ENCODE results near the gene HBA1.
"Not testable (repeated sequence)": the region's sequence is repeated elsewhere in the genome, so short reads cannot be mapped to it uniquely, and the experiment has no call there.

HBA1 gene

DNA sequence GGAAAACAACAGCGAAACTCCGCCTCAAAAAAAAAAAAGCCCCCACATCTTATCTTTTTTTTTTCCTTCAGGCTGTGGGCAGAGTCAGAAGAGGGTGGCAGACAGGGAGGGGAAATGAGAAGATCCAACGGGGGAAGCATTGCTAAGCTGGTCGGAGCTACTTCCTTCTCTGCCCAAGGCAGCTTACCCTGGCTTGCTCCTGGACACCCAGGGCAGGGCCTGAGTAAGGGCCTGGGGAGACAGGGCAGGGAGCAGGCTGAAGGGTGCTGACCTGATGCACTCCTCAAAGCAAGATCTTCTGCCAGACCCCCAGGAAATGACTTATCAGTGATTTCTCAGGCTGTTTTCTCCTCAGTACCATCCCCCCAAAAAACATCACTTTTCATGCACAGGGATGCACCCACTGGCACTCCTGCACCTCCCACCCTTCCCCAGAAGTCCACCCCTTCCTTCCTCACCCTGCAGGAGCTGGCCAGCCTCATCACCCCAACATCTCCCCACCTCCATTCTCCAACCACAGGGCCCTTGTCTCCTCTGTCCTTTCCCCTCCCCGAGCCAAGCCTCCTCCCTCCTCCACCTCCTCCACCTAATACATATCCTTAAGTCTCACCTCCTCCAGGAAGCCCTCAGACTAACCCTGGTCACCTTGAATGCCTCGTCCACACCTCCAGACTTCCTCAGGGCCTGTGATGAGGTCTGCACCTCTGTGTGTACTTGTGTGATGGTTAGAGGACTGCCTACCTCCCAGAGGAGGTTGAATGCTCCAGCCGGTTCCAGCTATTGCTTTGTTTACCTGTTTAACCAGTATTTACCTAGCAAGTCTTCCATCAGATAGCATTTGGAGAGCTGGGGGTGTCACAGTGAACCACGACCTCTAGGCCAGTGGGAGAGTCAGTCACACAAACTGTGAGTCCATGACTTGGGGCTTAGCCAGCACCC is 1.2 kb upstream of the HBA1 start:
- DNase-seq (ENCODE audit: low read depth) = no peak

DNA sequence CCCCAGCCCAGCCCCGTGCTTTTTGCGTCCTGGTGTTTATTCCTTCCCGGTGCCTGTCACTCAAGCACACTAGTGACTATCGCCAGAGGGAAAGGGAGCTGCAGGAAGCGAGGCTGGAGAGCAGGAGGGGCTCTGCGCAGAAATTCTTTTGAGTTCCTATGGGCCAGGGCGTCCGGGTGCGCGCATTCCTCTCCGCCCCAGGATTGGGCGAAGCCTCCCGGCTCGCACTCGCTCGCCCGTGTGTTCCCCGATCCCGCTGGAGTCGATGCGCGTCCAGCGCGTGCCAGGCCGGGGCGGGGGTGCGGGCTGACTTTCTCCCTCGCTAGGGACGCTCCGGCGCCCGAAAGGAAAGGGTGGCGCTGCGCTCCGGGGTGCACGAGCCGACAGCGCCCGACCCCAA is 474 bp upstream of the HBA1 start:
- DNase-seq (ENCODE audit: low read depth) = not testable (repeated sequence)

DNA sequence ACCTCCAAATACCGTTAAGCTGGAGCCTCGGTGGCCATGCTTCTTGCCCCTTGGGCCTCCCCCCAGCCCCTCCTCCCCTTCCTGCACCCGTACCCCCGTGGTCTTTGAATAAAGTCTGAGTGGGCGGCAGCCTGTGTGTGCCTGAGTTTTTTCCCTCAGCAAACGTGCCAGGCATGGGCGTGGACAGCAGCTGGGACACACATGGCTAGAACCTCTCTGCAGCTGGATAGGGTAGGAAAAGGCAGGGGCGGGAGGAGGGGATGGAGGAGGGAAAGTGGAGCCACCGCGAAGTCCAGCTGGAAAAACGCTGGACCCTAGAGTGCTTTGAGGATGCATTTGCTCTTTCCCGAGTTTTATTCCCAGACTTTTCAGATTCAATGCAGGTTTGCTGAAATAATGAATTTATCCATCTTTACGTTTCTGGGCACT is 928 bp downstream of the HBA1 start:
- no peak for DNase-seq (ENCODE audit: low read depth)

DNA sequence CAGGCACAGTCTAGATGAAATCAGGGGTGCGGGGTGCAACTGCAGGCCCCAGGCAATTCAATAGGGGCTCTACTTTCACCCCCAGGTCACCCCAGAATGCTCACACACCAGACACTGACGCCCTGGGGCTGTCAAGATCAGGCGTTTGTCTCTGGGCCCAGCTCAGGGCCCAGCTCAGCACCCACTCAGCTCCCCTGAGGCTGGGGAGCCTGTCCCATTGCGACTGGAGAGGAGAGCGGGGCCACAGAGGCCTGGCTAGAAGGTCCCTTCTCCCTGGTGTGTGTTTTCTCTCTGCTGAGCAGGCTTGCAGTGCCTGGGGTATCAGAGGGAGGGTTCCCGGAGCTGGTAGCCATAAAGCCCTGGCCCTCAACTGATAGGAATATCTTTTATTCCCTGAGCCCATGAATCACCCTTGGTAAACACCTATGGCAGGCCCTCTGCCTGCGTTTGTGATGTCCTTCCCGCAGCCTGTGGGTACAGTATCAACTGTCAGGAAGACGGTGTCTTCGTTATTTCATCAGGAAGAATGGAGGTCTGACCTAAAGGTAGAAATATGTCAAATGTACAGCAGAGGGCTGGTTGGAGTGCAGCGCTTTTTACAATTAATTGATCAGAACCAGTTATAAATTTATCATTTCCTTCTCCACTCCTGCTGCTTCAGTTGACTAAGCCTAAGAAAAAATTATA is 1.6 kb downstream of the HBA1 start:
- no peak for DNase-seq (ENCODE audit: low read depth)

DNA sequence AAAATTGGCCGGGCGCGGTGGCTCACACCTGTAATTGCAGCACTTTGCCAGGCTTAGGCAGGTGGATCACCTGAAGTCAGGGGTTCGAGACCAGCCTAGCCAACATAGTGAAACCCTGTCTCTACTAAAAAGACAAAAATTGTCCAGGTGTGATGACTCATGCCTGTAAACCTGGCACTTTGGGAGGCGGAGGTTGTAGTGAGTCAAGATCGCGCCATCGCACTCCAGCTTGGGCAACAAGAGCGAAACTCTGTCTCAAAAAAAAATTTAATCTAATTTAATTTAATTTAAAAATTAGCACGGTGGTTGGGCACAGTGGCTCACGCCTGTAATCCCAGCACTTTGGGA is 2.2 kb downstream of the HBA1 start:
- DNase-seq (ENCODE audit: low read depth) = no peak

DNA sequence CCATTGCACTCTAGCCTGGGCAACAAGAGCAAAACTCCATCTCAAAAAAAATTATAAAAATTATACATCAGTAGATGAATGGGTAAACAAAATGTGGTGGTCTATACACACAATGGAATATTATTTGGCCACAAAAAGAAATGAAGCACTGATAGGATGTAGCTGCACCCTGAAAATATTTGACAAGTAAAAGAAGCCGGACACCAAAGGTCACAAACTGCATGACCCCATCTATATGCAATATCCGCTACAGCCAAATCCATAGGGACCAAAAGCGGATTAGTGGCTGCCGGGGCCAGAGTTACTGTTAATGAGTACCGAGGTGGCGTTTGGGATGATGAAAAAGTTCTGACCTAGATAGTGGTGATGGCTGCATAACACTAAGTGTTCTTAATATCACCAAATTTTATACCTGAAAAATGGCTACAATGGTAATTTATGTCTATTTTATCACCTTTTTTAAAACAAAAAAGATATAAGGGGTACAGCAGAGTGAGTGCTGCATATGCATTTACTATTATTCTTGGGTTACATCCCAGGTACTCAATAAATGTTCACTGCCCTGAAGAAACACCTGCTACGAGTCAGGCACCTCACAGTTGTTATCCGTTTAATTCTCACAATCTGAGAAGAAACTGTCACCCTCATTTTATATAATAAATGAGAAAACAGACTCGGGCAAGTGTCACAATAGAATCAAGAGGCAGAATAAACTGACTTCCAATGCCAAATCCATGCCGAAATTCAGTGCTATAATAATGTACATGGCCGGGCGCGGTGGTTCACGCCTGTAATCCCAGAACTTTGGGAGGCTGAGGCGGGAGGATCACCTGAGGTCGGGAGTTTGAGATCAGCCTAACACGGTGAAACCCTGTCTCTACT is 3.0 kb downstream of the HBA1 start:
- no peak for DNase-seq (ENCODE audit: low read depth)

DNA sequence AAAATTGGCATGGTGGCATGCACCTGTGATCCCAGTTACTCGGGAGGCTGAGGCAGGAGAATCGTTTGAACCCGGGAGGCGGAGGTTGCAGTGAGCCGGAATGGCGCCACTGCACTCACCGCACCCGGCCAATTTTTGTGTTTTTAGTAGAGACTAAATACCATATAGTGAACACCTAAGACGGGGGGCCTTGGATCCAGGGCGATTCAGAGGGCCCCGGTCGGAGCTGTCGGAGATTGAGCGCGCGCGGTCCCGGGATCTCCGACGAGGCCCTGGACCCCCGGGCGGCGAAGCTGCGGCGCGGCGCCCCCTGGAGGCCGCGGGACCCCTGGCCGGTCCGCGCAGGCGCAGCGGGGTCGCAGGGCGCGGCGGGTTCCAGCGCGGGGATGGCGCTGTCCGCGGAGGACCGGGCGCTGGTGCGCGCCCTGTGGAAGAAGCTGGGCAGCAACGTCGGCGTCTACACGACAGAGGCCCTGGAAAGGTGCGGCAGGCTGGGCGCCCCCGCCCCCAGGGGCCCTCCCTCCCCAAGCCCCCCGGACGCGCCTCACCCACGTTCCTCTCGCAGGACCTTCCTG is 3.7 kb downstream of the HBA1 start, which contains the start of gene HBQ1:
HBQ1 (plus strand) TSS at position 359 of the 575 bp plus-strand sequence; CDS start at position 387, 28 bp downstream.
- no peak for DNase-seq (ENCODE audit: low read depth)

DNA sequence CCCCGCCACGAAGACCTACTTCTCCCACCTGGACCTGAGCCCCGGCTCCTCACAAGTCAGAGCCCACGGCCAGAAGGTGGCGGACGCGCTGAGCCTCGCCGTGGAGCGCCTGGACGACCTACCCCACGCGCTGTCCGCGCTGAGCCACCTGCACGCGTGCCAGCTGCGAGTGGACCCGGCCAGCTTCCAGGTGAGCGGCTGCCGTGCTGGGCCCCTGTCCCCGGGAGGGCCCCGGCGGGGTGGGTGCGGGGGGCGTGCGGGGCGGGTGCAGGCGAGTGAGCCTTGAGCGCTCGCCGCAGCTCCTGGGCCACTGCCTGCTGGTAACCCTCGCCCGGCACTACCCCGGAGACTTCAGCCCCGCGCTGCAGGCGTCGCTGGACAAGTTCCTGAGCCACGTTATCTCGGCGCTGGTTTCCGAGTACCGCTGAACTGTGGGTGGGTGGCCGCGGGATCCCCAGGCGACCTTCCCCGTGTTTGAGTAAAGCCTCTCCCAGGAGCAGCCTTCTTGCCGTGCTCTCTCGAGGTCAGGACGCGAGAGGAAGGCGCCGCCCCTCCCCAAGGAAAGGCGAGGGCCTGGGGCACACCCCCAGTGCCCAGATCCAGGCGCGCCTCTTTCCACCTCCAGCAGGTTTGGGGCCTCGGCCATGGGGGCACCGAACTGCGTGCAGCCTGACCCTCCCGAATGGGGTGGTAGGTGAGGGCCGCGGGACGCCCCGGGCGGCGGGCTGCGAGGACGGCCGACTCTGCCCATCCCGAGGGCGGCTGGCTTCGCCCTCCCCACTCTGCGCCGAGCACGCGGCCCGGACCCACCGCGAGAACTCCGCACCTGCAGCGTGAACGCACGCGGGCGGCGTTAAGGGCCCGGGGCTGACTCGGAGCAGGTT is 4.4 kb downstream of the HBA1 start:
- DNase-seq (ENCODE audit: low read depth) = peak; percentile 71

DNA sequence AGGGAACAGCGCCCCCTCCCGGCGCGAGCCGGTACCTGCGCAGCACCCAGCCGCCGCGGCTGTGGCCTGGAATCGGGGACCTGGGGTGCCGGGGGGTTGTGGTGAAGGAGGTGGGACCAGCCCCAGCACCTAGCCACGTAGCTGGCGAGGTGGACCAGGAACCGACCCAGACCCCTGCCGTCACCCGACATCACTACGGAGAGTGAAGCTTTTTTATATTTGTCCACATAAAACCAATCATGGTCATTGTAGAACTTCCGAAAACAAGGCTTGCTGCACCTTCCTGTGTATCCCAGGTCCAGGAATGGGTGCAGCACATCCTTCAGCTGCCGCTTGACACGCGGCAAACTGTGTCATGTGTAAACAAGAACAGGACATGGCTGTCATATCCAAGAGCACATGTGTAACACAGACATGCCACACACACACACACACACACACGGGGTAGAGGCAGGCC is 5.1 kb downstream of the HBA1 start:
- no peak for DNase-seq (ENCODE audit: low read depth)

DNA sequence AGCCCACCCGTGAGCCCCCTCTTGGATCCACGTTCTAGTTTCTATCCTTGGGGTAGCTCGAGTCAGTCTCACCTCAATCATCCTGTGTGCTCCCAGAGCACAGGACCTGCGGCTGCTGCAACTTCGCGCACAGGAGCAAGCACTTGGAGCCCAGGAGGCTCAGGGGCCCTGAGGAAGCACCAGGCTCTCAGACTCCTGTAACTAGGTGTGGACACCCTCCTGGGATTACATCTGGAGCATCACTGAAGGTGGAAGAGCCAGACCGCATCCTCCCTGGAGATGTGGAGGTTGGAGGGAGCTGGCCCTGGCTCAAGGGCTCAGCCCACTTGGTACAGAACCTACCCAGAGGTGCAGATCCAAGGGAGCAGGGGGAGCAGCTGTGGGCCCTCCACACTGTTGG is 6.5 kb downstream of the HBA1 start:
- DNase-seq (ENCODE audit: low read depth) = no peak

DNA sequence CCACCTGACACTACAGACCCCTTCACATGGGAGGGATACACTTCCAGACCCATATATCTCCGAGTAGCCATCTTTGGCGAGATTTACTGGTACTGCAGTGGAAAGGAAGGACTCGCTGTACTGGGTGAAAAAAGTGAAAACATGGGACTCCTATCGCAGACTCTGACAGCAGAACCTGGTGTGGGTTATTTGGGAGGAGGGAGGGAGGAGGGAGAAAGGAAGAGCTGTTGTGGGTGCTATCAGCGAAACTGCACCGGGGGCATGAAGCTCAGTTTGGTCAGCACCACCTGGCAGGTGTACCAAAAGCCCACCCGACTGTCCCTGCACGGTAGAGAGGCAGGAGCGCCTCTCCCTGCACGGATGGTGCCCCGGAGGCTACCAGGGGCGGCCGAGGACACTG is 8.7 kb downstream of the HBA1 start:
- no peak for DNase-seq (ENCODE audit: low read depth)

DNA sequence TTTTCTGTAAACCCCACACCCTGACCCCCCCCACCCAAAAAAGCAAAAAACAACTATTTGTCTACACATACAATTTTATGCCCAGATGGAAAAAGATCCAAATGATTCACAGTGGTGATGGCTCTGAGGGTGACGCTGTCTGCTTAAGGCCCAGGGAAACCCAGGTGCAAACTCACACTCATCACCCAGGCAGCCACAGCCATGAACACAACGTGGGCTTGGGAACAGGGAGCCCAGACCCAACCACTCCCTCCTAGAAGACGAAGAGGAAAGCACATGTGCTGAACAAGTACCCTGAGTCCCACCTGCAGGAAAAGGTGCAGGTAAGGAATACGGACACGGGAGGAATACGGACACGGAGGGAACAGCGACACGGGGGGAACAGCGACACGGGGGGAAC is 9.2 kb downstream of the HBA1 start:
- DNase-seq (ENCODE audit: low read depth) = no peak

DNA sequence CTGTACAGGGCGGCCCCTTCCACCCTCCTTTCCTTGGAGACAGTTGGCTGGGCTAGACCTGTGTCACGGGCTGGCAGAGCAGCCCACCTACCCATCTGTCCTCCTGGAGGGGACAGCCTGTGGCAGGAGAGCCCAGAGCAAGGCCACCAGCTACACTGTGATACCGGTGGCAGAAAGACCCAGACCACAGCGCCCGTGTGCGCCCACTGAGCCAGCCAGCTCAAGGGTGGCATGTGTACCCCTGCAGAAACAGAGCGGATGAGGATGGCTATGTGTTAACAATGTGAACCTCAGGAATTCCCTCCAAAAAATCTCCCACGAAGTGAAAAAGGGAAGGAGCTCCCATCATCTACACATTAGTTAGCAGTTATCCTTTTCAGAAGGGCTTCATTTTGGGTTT is 10.8 kb downstream of the HBA1 start:
- DNase-seq (ENCODE audit: low read depth) = no peak

DNA sequence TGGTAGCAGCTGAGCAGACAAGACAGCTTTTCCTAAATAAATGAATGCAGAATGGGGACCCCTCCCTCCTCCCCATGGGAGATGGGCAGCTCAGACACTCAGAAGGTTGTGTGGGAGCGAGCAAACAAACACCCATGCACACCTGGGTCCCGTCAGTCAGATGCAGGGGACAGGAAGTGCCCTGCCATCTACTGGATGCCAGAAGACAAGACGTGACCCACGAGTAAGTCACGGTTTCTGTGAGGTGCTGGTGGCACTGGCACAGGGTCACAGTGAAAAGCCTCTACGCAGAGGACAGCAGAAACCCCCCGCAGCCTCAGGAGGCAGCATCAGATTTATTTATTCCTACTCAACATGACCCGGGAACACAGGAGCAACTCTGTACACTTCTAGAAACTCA is 12.2 kb downstream of the HBA1 start:
- no peak for DNase-seq (ENCODE audit: low read depth)

DNA sequence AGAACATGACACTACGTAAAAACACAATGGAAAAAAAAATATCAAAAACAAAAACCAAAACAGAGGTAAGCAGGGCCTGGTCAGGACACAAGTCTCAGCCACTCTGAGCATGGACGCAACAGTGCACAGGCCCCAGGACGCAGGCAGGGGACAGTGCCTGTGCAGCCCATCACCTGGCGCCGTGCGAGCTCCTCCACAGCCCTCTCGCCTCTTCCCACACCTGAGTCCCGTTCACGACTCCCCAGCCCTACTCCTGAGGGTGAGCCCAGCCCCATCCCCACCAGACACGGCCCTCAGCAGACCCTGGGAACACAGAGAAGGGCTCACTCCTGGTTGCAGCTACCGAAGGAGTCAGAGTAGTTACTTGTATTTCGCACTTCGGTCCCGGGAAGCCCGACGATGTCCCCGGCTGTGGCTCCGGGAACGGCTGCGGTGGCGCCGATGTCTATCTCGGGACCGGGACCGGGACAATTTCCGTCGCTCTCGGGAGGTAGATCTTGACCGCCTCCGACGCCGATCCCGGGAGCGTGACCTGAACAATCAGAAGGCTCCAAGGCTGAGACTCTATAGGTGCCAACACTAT is 13.2 kb downstream of the HBA1 start:
- DNase-seq (ENCODE audit: low read depth) = no peak

DNA sequence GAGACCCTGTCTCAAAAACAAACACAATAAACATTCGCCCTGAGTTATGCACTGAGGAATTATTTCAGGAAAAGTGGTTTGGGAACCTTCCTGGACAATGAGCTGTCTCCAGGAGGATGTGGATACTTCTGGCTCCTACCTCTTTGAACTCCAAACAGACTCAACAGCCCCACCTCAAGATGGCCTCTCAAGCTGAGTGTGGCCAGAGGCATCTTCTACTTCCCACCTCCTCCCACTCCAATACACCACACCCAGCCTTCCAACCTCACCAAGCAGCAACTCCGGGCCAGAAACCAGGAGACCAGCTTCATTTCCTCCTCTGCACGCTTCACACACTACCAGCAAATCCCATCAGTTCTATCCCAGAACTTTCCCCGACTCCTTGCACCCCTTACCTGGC is 15.4 kb downstream of the HBA1 start:
- no peak for DNase-seq (ENCODE audit: low read depth)

DNA sequence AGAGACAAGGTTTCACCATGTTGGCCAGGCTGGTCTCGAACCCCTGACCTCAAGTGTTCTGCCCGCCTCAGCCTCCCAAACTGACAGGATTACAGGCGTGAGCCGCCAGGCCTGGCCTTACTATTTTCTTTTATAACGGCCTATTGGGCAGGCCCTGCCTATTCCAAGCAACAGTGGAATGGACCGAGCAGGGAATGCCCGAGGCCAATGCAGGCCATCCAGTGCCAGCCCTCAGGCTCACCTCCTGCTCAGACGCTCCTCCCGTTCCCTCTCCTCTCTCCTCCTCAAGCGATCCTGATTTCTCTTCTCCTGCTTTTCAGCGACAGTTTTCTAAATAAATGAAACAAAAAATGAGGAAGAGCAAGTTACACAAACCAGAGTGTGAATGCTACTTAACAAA is 16.2 kb downstream of the HBA1 start:
- DNase-seq (ENCODE audit: low read depth) = no peak

DNA sequence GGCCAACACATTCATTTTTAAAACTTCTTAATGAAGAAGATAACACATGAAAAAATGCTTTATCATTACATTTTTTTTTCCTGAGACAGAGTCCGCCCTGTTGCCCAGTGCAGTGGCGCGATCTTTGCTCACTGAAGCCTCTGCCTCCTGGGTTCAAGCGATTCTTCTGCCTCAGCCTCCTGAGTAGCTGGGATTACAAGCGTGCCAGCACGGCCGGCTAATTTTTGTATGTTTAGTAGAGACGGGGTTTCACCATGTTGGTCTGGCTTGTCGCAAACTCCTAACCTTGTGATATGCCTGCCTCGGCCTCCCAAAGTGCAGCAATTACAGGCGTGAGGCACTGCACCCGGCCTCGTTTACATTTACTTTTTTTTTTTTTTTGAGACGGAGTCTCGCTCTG is 17.0 kb downstream of the HBA1 start:
- no peak for DNase-seq (ENCODE audit: low read depth)

DNA sequence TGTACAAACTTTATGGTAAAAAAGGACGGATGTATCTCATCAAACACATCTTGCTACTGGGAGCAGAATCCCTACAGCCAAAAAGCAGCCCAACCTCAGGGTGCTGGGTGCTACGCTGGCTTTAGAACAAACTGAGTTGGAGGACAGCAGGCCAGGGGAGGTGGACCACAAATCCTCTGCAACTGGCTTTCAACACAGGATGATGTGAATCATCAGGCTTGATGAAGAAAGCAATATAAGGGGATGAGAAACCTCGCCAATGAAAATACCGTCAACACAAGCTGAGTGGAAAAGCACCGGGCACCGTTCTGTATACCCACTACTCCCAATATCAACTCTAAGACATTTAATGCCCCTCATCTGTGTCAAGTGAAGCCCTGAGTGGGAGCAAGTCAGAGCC is 18.0 kb downstream of the HBA1 start:
- no peak for DNase-seq (ENCODE audit: low read depth)

DNA sequence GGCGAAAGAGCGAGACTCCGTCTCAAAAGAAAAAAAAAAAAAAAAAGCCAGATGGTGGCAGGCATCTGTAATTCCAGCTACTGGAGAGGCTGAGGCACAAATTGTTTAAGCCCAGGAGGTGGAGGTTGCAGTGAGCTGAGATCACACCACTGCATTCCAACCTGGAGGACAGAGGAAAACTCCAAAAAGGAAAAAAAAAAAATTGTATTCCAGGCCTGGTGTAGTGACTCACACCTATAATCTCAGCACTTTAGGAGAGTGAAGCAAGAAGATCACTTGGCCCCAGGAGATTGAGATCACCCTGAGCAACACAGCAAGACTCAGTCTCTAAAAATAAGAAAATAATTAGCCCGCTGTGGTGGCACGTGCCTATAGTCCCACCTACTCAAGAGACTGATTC is 23.9 kb downstream of the HBA1 start:
- DNase-seq (ENCODE audit: low read depth) = no peak

DNA sequence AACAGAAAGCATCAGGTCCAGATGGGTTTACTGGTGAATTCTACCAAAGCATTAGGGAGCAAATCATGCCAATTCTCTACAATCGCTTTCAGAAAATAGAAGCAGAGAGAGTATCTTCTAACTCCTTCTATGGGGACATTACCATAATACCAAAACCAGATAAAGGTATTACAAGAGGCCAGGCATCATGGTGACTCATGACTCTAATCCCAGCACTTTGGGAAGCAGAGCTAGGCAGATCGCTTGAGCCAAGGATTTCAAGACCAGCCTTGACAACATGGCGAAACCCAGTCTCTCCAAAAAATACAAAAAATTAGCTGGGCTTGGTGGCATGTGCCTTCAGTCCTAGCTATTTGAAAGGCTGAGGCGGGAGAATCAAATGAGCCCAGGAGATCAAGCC is 26.8 kb downstream of the HBA1 start:
- no peak for DNase-seq (ENCODE audit: low read depth)

Measured in stimulated activated CD8-positive, alpha-beta memory T cell treated with anti-CD3 and anti-CD28 coated beads, Interleukin-7, amount 100 ng/mL, for 24 hours (primary cell).